ENCODE measurements around the gene TXNRD3. TPM values are rescaled to one million over a fixed set of nuclear protein-coding genes. Genes with fewer than 3 reads are reported as not detected.

Gene TXNRD3
- total RNA-seq, 1 experiment from 2014 or later, result 8.1 TPM

- Histone ChIP-seq H2AK5ac (ENCODE audit: insufficient read length, low read length) (no peak overlapping the region), H2BK15ac (ENCODE audit: low read depth, low read length) (no peak overlapping the region), H3K79me1 (ENCODE audit: insufficient read depth, low read depth, low read length, poor library complexity, severe bottlenecking) (no peaks in the 10 kb centered on the region), H3K23ac (ENCODE audit: insufficient read length, low read depth, low read length) (no peak overlapping the region), H3K27ac (ENCODE audit: insufficient read length, low read depth, low read length) (no peak overlapping the region), H2BK20ac (ENCODE audit: low read depth, low read length, poor library complexity, severe bottlenecking) (no peak overlapping the region), H3K4me1 (ENCODE audit: insufficient read depth, low read length) (no peaks in the 10 kb centered on the region), H3K18ac (ENCODE audit: insufficient read length, low read depth, low read length) (no peak overlapping the region), H4K91ac (ENCODE audit: insufficient read length, low read depth, low read length) (no peak overlapping the region), H3K27me3 (ENCODE audit: insufficient read depth, low read length) (no peaks in the 10 kb centered on the region), H3K9ac (ENCODE audit: extremely low read depth, insufficient read length, low read length) (no peak overlapping the region), H2BK5ac (ENCODE audit: insufficient read length, low read length) (no peak overlapping the region), H3K4me2 (ENCODE audit: insufficient read depth, insufficient read length, low read length) (no peak overlapping the region), H3K56ac (ENCODE audit: insufficient read length, low read depth, low read length) (no peak overlapping the region), H2BK12ac (ENCODE audit: insufficient read length, low read depth, low read length) (no peak overlapping the region), H3K9me3 (ENCODE audit: control insufficient read depth, low read depth, low read length) (no peaks in the 10 kb centered on the region), H2BK120ac (ENCODE audit: low read depth, low read length, poor library complexity, severe bottlenecking) (no peak overlapping the region), H4K20me1 (ENCODE audit: control insufficient read depth, insufficient read depth, insufficient read length) (no peaks in the 10 kb centered on the region), H3K23me2 (ENCODE audit: insufficient read length, low read depth, low read length, poor library complexity, severe bottlenecking) (no peaks in the 10 kb centered on the region), H3K79me2 (ENCODE audit: insufficient read depth, low read length) (no peaks in the 10 kb centered on the region), H4K8ac (replicated peaks; ENCODE audit: insufficient read length, low read depth, low read length) (no peak overlapping the region), H3K4ac (ENCODE audit: low read depth, low read length) (no peak overlapping the region), H2AFZ (ENCODE audit: low read length) (no peak overlapping the region), H3K14ac (ENCODE audit: insufficient read depth, low read length) (no peak overlapping the region), H3T11ph (ENCODE audit: low read length) (no peak overlapping the region), H4K5ac (ENCODE audit: insufficient read length, low read depth, low read length) (no peak overlapping the region)
- H3K36me3 Mint-ChIP-seq (ENCODE audit: insufficient read depth in 1 of 3, low read depth in 3 of 3), result no peaks in the 10 kb centered on the region; a peak in 1 of 7 replicates
- H3K9me3 Mint-ChIP-seq, result no peaks in the 10 kb centered on the region; a peak in 1 of 5 replicates
- DNase-seq, result no peak
- H3K4me3 Mint-ChIP-seq, result no peak overlapping the region
- no peak overlapping the region for H3K27ac Mint-ChIP-seq
- whole genome bisulfite sequencing (ENCODE audit: extremely low coverage, insufficient read length, low lambda C conversion rate), result no CpG with 5 or more reads among the region's 3 CpGs
- peaks cover 10 to 20% of the 10 kb centered on the region in 2 experiments for H3K4me1 Mint-ChIP-seq
- TF ChIP-seq CTCF (conservative IDR thresholded peaks at IDR 0.05), result no peak
- H3K27me3 Mint-ChIP-seq (ENCODE audit: low read depth), result peaks cover 16% of the 10 kb centered on the region
Measured at GRCh38 chr3:126685021-126685420, 30.1 kb upstream of the TXNRD3 start.

Measured in H9 (cell line).